GM21360 (cell line): Measurements from ENCODE around the gene PHF10.
"Not testable (repeated sequence)": the region's sequence is repeated elsewhere in the genome, so short reads cannot be mapped to it uniquely, and the experiment has no call there.

ENCODE experiments used
- ATAC-seq: cut with Tn5 transposase; IDR thresholded peaks from one replicate; pipeline ENCODE4 v1.9.1; 2021; ENCODE audit warnings: mild to moderate bottlenecking, moderate library complexity; ENCODE audit not compliant: unreplicated experiment

Gene PHF10

GRCh38 chr6:169723200-169723909 lies 945 bp downstream of the PHF10 start:
- peak; percentile 35 for ATAC-seq

GRCh38 chr6:169722362-169723199 lies 1.7 kb downstream of the PHF10 start:
- ATAC-seq: peak; percentile 23

GRCh38 chr6:169720207-169720855 lies 4.0 kb downstream of the PHF10 start:
- no peak for ATAC-seq

- no peak for ATAC-seq
These were observed 5.2 kb downstream of the PHF10 start for GRCh38 chr6:169719117-169719516.

DNA sequence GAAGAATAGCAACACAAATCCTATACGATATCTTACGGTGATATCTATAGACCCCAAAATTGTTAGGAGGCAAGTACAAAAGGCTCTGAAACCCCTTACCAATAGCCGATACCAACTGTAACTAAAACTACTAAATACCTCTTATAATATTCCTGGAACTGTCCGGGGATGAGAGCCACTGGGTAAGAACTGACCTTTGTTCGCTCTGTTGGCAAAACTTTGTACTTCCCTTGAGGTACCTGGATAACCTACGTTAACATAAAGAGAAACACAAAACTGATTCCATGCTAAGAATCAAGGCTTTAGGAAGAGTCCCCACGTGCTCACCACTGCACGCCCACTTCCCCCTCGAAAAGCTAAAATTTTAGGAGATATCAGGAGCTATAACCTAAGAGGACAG lies 9.7 kb downstream of the PHF10 start:
- ATAC-seq: no peak

- no peak for ATAC-seq
These were observed 10.1 kb downstream of the PHF10 start for GRCh38 chr6:169714178-169714577.

DNA sequence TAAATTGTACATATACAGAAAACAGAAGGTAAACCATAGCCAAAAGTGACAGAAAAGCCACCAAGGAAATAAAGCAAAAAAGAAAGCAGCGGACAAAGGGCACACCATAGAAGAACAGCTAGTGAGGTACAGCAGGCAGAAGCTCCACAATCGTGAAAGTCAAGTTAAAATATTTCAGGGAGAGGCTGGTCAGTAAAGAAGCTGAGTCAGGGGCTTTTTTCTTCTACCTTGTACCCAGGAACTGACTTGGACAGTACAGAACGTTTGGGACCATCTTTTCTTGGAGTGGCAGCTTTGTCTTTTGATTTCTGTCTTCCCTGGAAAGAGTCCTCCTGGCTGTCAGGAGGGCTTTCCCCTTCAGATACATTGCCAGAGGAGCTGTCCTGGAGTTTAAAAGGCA lies 14.3 kb downstream of the PHF10 start:
- no peak for ATAC-seq

DNA sequence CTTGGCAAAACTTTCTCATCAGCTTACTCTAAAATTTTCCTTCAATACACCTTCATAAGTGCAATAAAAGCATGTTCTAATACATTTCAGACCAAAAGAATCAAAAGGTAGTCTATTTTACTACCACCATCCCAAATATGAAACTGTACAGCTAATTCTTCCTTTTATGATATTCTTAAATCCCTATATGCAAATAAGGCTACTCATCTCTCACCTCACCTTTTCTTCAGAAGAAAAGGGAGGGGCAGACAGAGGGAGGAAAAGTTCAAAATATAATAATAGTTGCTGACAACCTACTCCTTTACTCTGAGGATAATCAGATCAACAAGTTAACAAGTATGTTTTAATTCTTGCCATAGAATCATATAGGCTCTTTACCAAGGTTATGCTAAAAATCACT lies 15.0 kb downstream of the PHF10 start:
- no peak for ATAC-seq

DNA sequence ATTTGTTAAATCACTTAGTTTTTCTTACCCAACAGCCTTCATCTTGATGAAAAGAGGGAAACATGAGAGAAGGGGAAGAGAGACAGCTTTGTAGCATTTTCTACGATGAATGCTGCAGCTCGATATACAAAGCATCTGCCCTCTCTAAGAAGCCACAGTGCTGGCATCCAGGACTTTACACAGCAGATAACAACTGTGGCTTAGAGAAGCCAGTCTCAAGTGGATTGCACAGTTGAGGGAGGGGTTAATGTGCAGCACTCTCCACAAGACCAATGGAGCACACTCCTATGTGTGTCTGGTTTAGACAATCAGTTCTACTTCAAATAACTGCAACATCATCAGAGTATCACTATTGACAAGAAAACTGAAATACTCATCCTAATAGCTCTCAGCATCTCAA lies 16.5 kb downstream of the PHF10 start:
- ATAC-seq: no peak

DNA sequence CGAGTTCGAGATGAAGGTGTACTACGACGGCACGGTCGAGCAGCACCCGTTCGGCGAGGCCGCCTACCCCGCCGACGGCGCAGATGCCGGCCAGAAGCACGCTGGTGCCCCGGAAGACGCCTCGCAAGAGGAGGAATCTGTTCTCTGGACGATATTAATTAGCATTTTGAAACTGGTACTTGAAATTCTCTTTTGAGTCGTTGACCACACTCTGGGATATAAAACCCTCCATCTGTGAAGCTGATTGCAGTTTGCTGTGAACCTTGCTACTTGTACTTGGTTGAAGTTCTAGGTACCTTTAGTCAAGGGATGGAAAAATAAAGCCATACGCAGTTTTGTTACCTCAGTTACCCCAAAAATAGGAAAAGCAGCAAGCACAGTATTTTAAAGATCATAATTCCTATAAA lies 21.5 kb downstream of the PHF10 start:
- ATAC-seq: peak; percentile 3

DNA sequence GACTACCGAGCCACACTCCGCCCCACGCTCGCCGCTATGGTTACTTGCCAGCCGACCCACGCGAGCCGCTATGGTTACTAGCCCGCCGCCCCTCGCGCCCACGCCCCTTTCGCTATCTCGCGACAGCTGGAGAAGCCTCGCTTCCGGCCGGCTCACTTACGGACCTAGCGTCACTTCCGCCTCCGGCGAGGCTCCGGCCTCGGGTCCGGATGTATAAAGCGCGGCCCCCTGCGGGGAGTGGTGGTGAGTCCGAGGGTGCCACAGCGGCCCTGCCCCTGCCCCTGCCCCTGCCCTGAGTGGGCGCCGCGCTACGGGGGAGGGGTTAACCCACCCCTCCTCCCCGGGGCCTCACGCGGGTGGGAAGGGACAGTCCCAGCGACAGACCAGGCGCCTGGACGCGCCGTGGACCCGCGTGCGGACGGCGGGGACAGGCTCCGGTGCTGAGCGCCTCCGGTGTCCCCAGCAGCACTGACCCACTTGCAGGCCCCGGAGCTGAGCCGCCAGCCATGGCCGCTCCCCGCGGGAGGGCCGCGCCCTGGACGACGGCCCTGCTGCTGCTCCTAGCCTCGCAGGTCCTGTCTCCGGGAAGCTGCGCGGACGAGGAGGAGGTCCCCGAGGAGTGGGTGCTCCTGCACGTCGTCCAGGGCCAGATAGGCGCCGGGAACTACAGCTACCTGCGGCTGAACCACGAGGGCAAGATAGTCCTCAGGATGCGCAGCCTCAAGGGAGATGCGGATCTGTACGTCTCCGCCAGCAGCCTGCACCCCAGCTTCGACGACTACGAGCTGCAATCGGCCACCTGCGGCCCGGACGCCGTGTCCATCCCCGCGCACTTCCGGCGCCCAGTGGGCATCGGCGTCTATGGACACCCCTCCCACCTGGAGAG lies 22.1 kb downstream of the PHF10 start, which contains the start of the genes C6orf120 and WDR27:
TSS of gene C6orf120 (plus strand) at position 173 of the 886 bp plus-strand sequence. CDS start at position 507, 334 bp downstream.
TSS of gene WDR27 (minus strand) at position 76 of the 886 bp plus-strand sequence. CDS start 13,024 bp downstream, outside the sequence.
- ATAC-seq: peak; percentile 95

DNA sequence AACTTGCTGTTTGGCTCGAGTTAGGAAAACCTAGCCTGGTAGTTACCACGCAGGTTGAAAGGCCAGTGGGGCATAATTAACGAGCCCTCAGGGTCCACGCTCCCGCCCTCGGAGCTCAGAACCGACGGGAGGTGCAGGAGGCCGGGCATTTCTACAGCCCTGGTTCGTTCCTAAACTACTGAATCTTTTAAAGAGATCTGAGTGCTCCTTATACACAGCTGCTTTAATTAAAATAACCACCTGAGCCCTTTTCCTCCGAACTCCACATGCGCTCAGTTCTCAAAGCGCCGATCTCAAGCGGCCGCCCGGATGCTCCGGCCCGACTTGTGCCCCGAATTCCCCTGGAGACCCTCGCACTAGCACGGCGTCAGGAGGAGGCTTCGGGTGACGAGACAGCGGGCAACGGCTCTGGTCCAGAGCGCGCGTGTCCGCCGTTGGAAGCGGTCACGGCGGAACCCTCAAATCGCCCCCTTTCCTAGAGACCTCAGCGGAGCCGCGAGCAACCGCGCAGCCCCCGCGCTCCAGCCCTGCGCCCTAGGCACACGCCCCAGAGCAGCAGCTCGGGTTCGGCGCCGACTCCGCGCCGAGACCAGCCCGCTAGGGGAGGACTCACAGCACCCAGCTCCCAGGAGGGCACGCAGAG lies 22.9 kb downstream of the PHF10 start:
- ATAC-seq: peak; percentile 0

GRCh38 chr6:169700296-169700695 lies 24.0 kb downstream of the PHF10 start:
- ATAC-seq: no peak

GRCh38 chr6:169697115-169697514 lies 27.2 kb downstream of the PHF10 start:
- not testable (repeated sequence) for ATAC-seq

- no peak for ATAC-seq
These were observed 29.2 kb downstream of the PHF10 start for GRCh38 chr6:169695131-169695530.

DNA sequence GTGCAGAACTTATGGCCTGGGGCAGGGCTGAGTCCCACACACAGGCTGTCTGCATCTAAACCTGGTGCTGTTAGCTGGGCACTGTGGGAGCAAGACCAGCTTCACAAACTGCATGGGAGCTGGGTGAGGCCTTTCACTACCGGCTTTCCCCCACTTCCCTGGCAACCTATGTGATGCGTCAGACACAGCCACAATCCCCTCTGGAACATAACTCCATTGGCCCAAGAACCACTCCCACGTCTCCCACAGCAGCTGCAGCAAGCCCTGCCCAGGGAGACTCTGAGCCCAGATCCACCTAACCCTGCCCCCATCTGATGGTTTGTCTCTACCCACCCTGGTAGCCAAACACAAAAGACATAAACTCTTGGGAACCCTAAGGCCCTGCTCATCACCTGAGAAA lies 31.8 kb downstream of the PHF10 start:
- ATAC-seq: no peak

DNA sequence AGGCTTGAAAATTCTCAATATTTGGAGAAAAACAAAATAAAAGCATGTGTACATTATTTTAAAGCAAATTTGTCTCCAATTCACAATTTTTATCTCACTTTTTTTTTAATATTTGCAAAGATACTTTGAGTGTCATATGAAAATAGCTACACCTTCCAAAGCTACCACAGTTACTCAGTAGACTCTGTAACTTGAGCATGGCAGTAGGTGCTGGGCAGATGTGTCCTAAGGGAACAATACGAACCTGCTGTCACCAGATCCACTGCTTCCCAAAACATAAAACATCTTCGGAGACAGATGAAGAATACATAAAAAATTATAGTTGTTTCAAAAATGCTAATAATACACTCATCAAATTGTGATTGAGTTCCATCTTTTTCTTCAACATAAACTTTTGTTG lies 33.0 kb downstream of the PHF10 start:
- no peak for ATAC-seq

DNA sequence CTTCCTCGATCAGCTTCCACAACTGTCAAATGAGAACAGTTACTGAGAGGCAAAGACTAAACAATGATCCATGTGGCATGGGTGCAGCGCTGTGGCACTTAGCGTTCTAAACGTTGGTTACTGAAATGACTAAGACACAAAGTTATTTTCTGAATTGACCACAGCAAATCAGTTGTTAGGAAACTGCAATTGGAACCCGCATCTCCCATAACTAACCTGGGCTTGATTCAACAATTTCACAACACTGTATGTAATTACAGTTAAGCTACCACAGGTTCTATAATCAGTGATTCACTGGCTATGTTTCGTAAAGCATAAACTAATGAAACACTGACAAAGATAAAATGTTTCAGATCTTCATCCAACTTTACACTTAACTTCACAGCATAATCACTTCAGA lies 35.0 kb downstream of the PHF10 start:
- no peak for ATAC-seq

- ATAC-seq: no peak
These were observed 38.4 kb downstream of the PHF10 start for GRCh38 chr6:169685860-169686259.

DNA sequence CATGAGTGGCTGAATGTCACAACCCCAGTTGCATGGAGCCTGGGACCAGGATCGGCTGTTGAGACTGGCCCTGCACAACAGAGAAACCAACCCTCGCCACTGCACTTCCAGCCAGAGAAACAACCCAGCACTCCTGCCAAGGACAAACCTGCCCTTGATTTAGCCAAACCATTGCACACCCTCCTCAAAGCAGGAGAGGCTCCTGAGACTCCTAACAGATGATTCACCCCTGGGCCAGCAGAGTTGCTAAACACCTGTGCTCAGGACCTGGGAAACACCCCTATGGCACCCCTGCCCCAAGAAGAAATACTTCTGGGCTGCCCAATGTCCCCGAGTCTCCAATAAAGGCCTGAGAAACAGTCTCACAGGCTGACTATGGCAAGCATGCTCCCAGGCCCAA lies 40.2 kb downstream of the PHF10 start:
- no peak for ATAC-seq
